DOHH2 (cell line): ENCODE measurements around the gene TNS1.

Experiments
- H3F3A ChIP-seq: fragments of 200-600 bp; sonication (generic), shearing (Covaris generic); 2 replicates; pipeline ENCODE4 v1.6.0; 2016; ENCODE audit warnings: antibody characterized with exemption, mild to moderate bottlenecking; ENCODE audit not compliant: control insufficient read depth, insufficient read depth
- H3K27ac ChIP-seq: fragments of 200-600 bp; sonication (generic); 2 replicates; pipeline ENCODE4 v1.5.1; 2014; ENCODE audit warnings: low read depth, mild to moderate bottlenecking, low read length, moderate library complexity
- H3K27me3 ChIP-seq: fragments of 200-600 bp; sonication (generic); 2 replicates; pipeline ENCODE4 v1.6.1; 2014; ENCODE audit warnings: mild to moderate bottlenecking, low read length, mixed read lengths; ENCODE audit not compliant: control insufficient read depth
- H3K36me3 ChIP-seq: fragments of 200-600 bp; sonication (generic); 2 replicates; pipeline ENCODE4 v1.6.1; 2014; ENCODE audit warnings: mild to moderate bottlenecking, low read length, moderate library complexity, mixed read lengths; ENCODE audit not compliant: control insufficient read depth
- H3K4me1 ChIP-seq: fragments of 200-600 bp; sonication (generic); 2 replicates; pipeline ENCODE4 v1.6.1; 2014; ENCODE audit warnings: mild to moderate bottlenecking, low read length, mixed read lengths; ENCODE audit not compliant: control insufficient read depth
- H3K4me2 ChIP-seq: fragments of 200-600 bp; sonication (generic); 2 replicates; pipeline ENCODE4 v1.6.0; 2014; ENCODE audit warnings: mild to moderate bottlenecking, low read length, moderate library complexity
- H3K4me3 ChIP-seq: fragments of 200-600 bp; sonication (generic); 2 replicates; pipeline ENCODE4 v1.5.1; 2014; ENCODE audit warnings: mild to moderate bottlenecking, low read length, mixed read lengths
- H3K79me2 ChIP-seq: fragments of 200-600 bp; sonication (generic); 2 replicates; pipeline ENCODE4 v1.6.1; 2014; ENCODE audit warnings: mild to moderate bottlenecking, low read length, mixed read lengths; ENCODE audit not compliant: control insufficient read depth
- H3K9me2 ChIP-seq: fragments of 200-600 bp; sonication (generic); replicated peaks from 2 replicates; pipeline ENCODE4 v1.6.1; 2014; ENCODE audit warnings: mild to moderate bottlenecking, low read length, mixed read lengths; ENCODE audit not compliant: control insufficient read depth
- H3K9me3 ChIP-seq: fragments of 200-600 bp; sonication (generic); 2 replicates; pipeline ENCODE4 v1.6.1; 2014; ENCODE audit warnings: antibody characterized with exemption, low read length, mixed read lengths; ENCODE audit not compliant: control insufficient read depth, insufficient read depth
- H4K20me1 ChIP-seq: fragments of 200-600 bp; sonication (generic); 2 replicates; pipeline ENCODE4 v1.6.0; 2014; ENCODE audit warnings: low read depth, mild to moderate bottlenecking, antibody characterized with exemption, low read length, moderate library complexity; ENCODE audit not compliant: control insufficient read depth, insufficient read depth
- CTCF ChIP-seq: fragments of 200-600 bp; sonication (generic); IDR thresholded peaks from one replicate; pipeline ENCODE4 v1.5.1; 2014; ENCODE audit warnings: antibody characterized with exemption, mild to moderate bottlenecking, low read depth, low read length; ENCODE audit not compliant: poor library complexity, severe bottlenecking
- EZH2phosphoT487 ChIP-seq: fragments of 200-600 bp; sonication (generic); IDR thresholded peaks from 2 replicates; pipeline ENCODE4 v1.6.1; 2017; ENCODE audit warnings: borderline replicate concordance, mild to moderate bottlenecking, antibody characterized with exemption, low read length, moderate library complexity, mixed read lengths

The TNS1 gene

GRCh38 chr2:217909156-217909820 is 93.5 kb downstream of the TNS1 start:
- peaks cover 15% of the 10 kb centered on the region for H3K27me3 ChIP-seq
- no peaks in the 10 kb centered on the region for H3K36me3 ChIP-seq
- H3K4me1 ChIP-seq: no peaks in the 10 kb centered on the region
- H3F3A ChIP-seq: no peaks in the 10 kb centered on the region
- H3K9me2 ChIP-seq: no peaks in the 10 kb centered on the region
- no peaks in the 10 kb centered on the region for H3K79me2 ChIP-seq
- H3K27ac ChIP-seq: no peak overlapping the region
- H3K4me3 ChIP-seq: no peak overlapping the region
- H3K4me2 ChIP-seq: no peak overlapping the region
- TF ChIP-seq CTCF (peak; percentile 39), EZH2phosphoT487 (no peak)
- H3K9me3 ChIP-seq: no peaks in the 10 kb centered on the region
- H4K20me1 ChIP-seq: no peaks in the 10 kb centered on the region

DNA sequence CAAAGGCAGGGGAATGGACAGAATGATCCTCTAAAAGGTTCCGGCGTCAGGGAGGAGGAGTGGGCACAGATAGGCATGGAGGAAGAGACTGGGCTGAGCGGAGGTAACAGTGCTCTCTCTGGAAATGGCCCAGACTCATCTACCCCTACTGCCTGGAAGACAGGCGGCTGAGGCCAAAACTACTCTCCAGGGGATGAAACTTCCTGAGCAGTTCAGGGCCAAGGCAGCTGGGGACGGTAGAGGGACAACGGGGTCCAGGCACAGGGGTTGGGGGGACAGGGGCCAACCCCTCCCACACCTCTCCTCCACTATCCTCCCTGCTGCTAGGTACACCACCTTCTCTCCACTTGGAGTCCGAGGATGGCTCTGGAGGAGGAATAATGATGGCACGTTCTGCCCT is 94.3 kb downstream of the TNS1 start:
- Histone ChIP-seq H3K36me3 (no peaks in the 10 kb centered on the region), H4K20me1 (no peaks in the 10 kb centered on the region), H3K9me3 (no peaks in the 10 kb centered on the region), H3K4me3 (no peak overlapping the region), H3K27ac (no peak overlapping the region), H3K4me2 (no peak overlapping the region), H3K9me2 (no peaks in the 10 kb centered on the region), H3K79me2 (no peaks in the 10 kb centered on the region), H3F3A (no peaks in the 10 kb centered on the region), H3K27me3 (peaks cover 15% of the 10 kb centered on the region), H3K4me1 (no peaks in the 10 kb centered on the region)
- TF ChIP-seq CTCF (no peak), EZH2phosphoT487 (no peak)

DNA sequence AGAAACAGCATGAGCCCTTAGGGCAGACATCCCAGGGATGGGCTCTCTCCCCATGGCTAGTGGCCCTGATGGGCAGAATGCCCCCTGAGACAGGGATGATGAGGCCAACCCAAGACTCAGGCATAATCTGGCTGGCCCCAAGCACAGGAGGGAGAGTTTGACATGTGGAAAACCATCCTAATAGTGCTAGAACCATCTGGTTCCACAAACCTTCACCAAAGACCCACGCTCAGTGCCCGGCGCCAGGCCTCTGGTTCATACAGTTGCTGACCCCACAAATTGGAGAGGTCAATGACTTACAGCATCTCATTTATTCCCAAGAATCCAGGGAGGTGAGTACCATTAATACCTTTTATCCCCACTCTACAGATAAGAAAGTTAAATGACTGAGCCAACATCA is 95.5 kb downstream of the TNS1 start:
- Histone ChIP-seq H3K27me3 (peaks cover 15% of the 10 kb centered on the region), H3F3A (no peaks in the 10 kb centered on the region)
- no peak for TF ChIP-seq CTCF
- no peak for TF ChIP-seq EZH2phosphoT487

More for the DNA sequence above, 95.5 kb downstream of the TNS1 start:
- Histone ChIP-seq H3K27ac (no peak overlapping the region), H3K9me2 (no peaks in the 10 kb centered on the region), H4K20me1 (no peaks in the 10 kb centered on the region), H3K79me2 (no peaks in the 10 kb centered on the region), H3K4me1 (peaks cover 9% of the 10 kb centered on the region; the same call in 1 of the 2 replicates), H3K4me2 (no peak overlapping the region), H3K4me3 (no peak overlapping the region), H3K9me3 (no peaks in the 10 kb centered on the region), H3K36me3 (no peaks in the 10 kb centered on the region)
